Endothelial cell of umbilical vein (primary cell): ENCODE measurements around the gene TMEM151B. TPM values are rescaled to one million over a fixed set of nuclear protein-coding genes. Genes with fewer than 3 reads are reported as not detected.

ENCODE experiments used
- BruUV-seq: library from RNA; stranded (reverse); fragments of 400-500 nt; replicated peaks from 2 replicates; lab custom pipeline; 2021; lab: Mats Ljungman, UMichigan
- CTCF ChIA-PET: fragments of 300-600, 350-600 bp; sonication (Branson Sonifier 250); formaldehyde crosslinking; loops from one replicate; lab custom pipeline; 2021; ENCODE audit warnings: antibody characterized with exemption, inconsistent platforms; lab: Charles Lee
- POLR2A ChIA-PET: fragments of 300-600, 350-600 bp; sonication (Branson Sonifier 250); formaldehyde crosslinking; loops from one replicate; lab custom pipeline; 2021; ENCODE audit warnings: antibody characterized with exemption, inconsistent platforms; lab: Charles Lee
- DNase-seq: peaks from one replicate; pipeline ENCODE4 v3.0.0-alpha.2; 2011; ENCODE audit warnings: low read depth, low spot score
- FAIRE-seq: peaks from 2 replicates; lab custom pipeline; 2011; peaks lifted over from hg19 to GRCh38; lab: Jason Lieb, UNC
- H2AFZ ChIP-seq: 2 replicates; pipeline ENCODE4 v1.6.0; 2012; ENCODE audit warnings: low read depth, low read length, control low read depth, inconsistent platforms
- H3K27ac ChIP-seq: 2 replicates; pipeline ENCODE4 v1.5.1; 2011; ENCODE audit warnings: low read depth, mild to moderate bottlenecking, control low read depth, low read length, moderate library complexity; ENCODE audit not compliant: insufficient read depth
- H3K27me3 ChIP-seq, 2 experiments: 2 replicates each; pipeline versions ENCODE4 v1.6.0 to v1.6.1; 2011; ENCODE audit warnings: low read length in 2 of 2, mixed read lengths in 1 of 2; ENCODE audit not compliant: control insufficient read depth in 2 of 2, insufficient read depth in 2 of 2
- H3K36me3 ChIP-seq, 2 experiments: 2 replicates in 1 of 2; 3 replicates in 1 of 2; pipeline ENCODE4 v1.5.1; 2011; ENCODE audit warnings: low read length in 2 of 2, mild to moderate bottlenecking in 1 of 2, moderate library complexity in 1 of 2; ENCODE audit not compliant: control insufficient read depth in 2 of 2, insufficient read depth in 2 of 2; ENCODE audit errors: extremely low read depth in 1 of 2
- H3K4me1 ChIP-seq: 3 replicates; pipeline ENCODE4 v1.5.1; 2011; ENCODE audit warnings: mild to moderate bottlenecking, low read length; ENCODE audit not compliant: control insufficient read depth, insufficient read depth; ENCODE audit errors: extremely low read depth
- H3K4me2 ChIP-seq: 2 replicates; pipeline ENCODE4 v1.6.1; 2011; ENCODE audit warnings: low read length, control low read depth, mixed read lengths; ENCODE audit not compliant: insufficient read depth
- H3K4me3 ChIP-seq, 3 experiments: fragments of 200-600 bp in 1 of 3; sonication (generic), shearing (Covaris generic) in 1 of 3; replicated peaks in 1 of 3; 2 replicates each; pipeline ENCODE4 v1.5.1; 2011 to 2016; ENCODE audit warnings: control low read depth in 3 of 3, low read length in 3 of 3, mild to moderate bottlenecking in 2 of 3, inconsistent platforms in 1 of 3, low read depth in 1 of 3, moderate library complexity in 1 of 3; ENCODE audit not compliant: insufficient read depth in 1 of 3
- H3K79me2 ChIP-seq: 2 replicates; pipeline ENCODE4 v1.6.0; 2012; ENCODE audit warnings: low read length, inconsistent platforms; ENCODE audit not compliant: control insufficient read depth, insufficient read depth
- H3K9ac ChIP-seq: replicated peaks from 2 replicates; pipeline ENCODE3; 2011; ENCODE audit warnings: low read length, control low read depth; ENCODE audit not compliant: insufficient read depth; ENCODE audit errors: extremely low read depth
- H3K9me1 ChIP-seq: replicated peaks from 3 replicates; pipeline ENCODE4 v1.6.0; 2011; ENCODE audit warnings: mild to moderate bottlenecking, low read length; ENCODE audit not compliant: control insufficient read depth, insufficient read depth; ENCODE audit errors: extremely low read depth
- H3K9me3 ChIP-seq: replicated peaks from 2 replicates; pipeline ENCODE4 v1.5.1; 2012; ENCODE audit warnings: low read length, inconsistent platforms; ENCODE audit not compliant: control insufficient read depth, insufficient read depth
- H4K20me1 ChIP-seq: replicated peaks from 2 replicates; pipeline ENCODE3; 2011; ENCODE audit warnings: mild to moderate bottlenecking, low read length; ENCODE audit not compliant: control insufficient read depth, insufficient read depth; ENCODE audit errors: extremely low read depth
- EZH2 ChIP-seq: IDR thresholded peaks from 2 replicates; pipeline ENCODE4 v1.6.1; 2012; ENCODE audit warnings: borderline replicate concordance, low read depth, mild to moderate bottlenecking, moderate library complexity, low read length, inconsistent platforms; ENCODE audit not compliant: severe bottlenecking
- FOS ChIP-seq: IDR thresholded peaks from 2 replicates; pipeline ENCODE4 v1.6.1; 2011; ENCODE audit warnings: mild to moderate bottlenecking, low read length, moderate library complexity, borderline replicate concordance; ENCODE audit not compliant: insufficient read depth
- GATA2 ChIP-seq: IDR thresholded peaks from 2 replicates; pipeline ENCODE4 v1.7.0; 2011; ENCODE audit warnings: low read depth, mild to moderate bottlenecking, moderate library complexity, mixed read lengths, low read length; ENCODE audit not compliant: insufficient read length, insufficient read depth
- JUN ChIP-seq: IDR thresholded peaks from 2 replicates; pipeline ENCODE4 v1.6.1; 2011; ENCODE audit warnings: borderline replicate concordance, low read depth; ENCODE audit not compliant: insufficient read length, insufficient read depth
- MYC ChIP-seq: IDR thresholded peaks from one replicate; pipeline ENCODE4 v1.6.1; 2011; ENCODE audit warnings: mild to moderate bottlenecking, low read depth, low read length
- POLR2A ChIP-seq: IDR thresholded peaks from 2 replicates; pipeline ENCODE4 v1.6.1; 2012; ENCODE audit warnings: low read depth, mild to moderate bottlenecking, control low read depth, low read length
- POLR2AphosphoS5 ChIP-seq: IDR thresholded peaks from 2 replicates; pipeline ENCODE4 v1.6.1; 2012; ENCODE audit warnings: low read depth, mild to moderate bottlenecking, control low read depth, low read length, moderate library complexity; ENCODE audit not compliant: insufficient read depth
- dilution Hi-C: fragments of 300-500 bp; cut with MboI; formaldehyde crosslinking; loops from one replicate; pipeline ENCODE4 v1.15.0; 2019; ENCODE audit warnings: low sequenced_read_pairs; ENCODE audit not compliant: extremely low pct_ligation_motif_present
- intact Hi-C: fragments of 100-400 bp; cut with micrococcal nuclease; formaldehyde crosslinking; loops from one replicate; pipeline ENCODE4 v1.10.0; 2022
- polyA plus RNA-seq, 4 experiments: library from polyadenylated mRNA; depleted of rRNA in 3 of 4; stranded (reverse) in 3 of 4; unstranded in 1 of 4; fragments of >200 nt; gene quantifications; 2 replicates each; pipeline versions ENCODE4 v1.2.1 to v1.2.3, GENCODE V29; 2011 to 2012; ENCODE audit warnings: missing spikeins in 1 of 4
- total RNA-seq: library from RNA; stranded (reverse); gene quantifications from 2 replicates; pipeline ENCODE4 v1.2.3, GENCODE V29; 2021
- TF ChIP-seq, protein P1 (sequence below), 2 donors: IDR thresholded peaks; 1 replicate in 1 of 2; 2 replicates in 1 of 2; pipeline ENCODE4 v1.5.1; 2011; ENCODE audit warnings: low read length in 2 of 2, mild to moderate bottlenecking in 2 of 2, moderate library complexity in 2 of 2, control low read depth in 1 of 2, inconsistent platforms in 1 of 2, low read depth in 1 of 2; ENCODE audit not compliant: insufficient read depth in 1 of 2; ENCODE audit errors: extremely low read depth in 1 of 2
- TF ChIP-seq, protein P2 (sequence below): IDR thresholded peaks from 2 replicates; pipeline ENCODE4 v1.6.1; 2011; ENCODE audit not compliant: insufficient read depth, insufficient read length

Gene TMEM151B
- total and polyA plus RNA-seq, 2 donors (not counting 3 experiments of a cell fraction or from before 2014, with no cell fraction given): 0.03 to 0.07 TPM

DNA sequence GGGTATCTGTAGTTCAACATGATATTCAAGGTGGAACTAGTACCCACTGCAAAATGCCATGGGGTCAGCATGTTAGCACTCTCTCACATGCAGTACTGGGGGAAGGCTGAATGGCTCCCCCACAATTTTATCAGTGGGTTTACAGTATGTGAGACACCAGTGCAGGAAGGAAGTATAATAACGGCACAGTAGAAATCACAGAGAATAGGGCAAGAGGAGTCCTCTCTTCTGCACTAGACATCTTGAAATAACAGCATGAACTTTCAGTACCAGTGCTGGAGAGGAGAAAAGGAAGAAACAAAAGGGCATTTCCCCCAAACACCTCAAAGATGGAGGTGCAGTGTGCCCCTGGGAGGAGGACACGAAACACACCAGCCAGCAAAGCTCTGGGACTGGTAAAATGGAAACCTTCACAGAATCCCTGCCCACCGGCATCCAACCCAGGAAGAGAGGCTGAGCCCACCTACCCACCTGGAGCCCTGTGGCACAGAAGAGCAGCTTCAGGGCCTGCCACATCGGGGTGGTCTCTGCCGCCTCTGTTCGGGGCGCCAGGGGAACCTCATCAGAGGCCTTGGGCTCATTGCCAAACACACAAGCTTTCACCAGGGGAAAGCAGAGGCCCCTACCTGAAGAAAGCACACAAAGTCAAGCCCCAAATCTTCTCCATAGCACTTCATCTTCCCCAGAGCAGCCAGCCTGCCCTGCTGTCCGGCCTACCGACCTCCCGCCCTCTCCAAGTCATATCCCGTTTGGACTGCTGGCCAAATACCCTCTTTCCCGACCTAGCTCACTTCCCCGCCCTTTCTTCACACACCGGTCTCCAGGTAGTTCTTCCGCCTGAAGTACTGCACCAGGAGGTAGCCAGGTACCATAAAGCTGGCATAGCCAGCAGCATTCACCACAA is 14.1 kb upstream of the TMEM151B start:
- Histone ChIP-seq H3K36me3 (peaks cover 25 to 51% of the 10 kb centered on the region in 2 experiments), H3K27ac (peak overlapping the region; percentile 49), H3K4me1 (peaks cover 13% of the 10 kb centered on the region), H3K9me3 (no peaks in the 10 kb centered on the region), H3K9me1 (no peaks in the 10 kb centered on the region), H3K4me3 (peak overlapping the region; percentile 67 to 89 (median 74)), H3K9ac (peak overlapping the region; percentile 69), H2AFZ (no peak overlapping the region), H3K27me3 (no peaks in the 10 kb centered on the region), H3K4me2 (peak overlapping the region; percentile 63), H4K20me1 (peaks cover 2% of the 10 kb centered on the region), H3K79me2 (peaks cover 34% of the 10 kb centered on the region)
- dilution Hi-C loops (no loop called here), intact Hi-C loops (loop anchor here (1.0 to 2.0 kb wide), 2 partner anchors 9 to 35 kb away; partner anchors contain the start of gene HSP90AB1)
- ChIA-PET CTCF (interaction anchor here (0.8 to 3.3 kb wide), 20 partner anchors 10 to 159 kb away, joined by 3 to 38 read pairs (median 4); partner anchors contain the start of gene HSP90AB1), POLR2A (interaction anchor here (0.6 to 2.9 kb wide), 5 partner anchors 9 to 160 kb away, joined by 3 to 49 read pairs (median 4); partner anchors contain the start of genes HSP90AB1 and TMEM63B)
- BruUV-seq: no TSS peak
- DNase-seq (no peak), FAIRE-seq (peak; percentile 67)
- no peak for TF ChIP-seq JUN
- TF ChIP-seq POLR2AphosphoS5: peak; percentile 29
- TF ChIP-seq GATA2: no peak

DNA sequence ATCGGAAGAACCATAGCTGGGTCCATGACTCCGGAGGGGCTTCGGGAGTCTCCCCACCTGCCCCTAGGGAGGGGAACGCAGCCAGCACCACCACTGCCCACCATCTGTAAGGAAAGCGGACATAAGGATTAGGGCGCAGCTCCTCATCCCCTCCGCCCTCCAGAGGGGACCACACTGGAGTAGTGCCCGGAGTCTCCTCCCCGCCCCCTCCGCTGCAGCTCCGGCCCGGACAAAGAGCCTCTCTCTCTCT is 13.6 kb upstream of the TMEM151B start:
- Histone ChIP-seq H3K79me2 (peaks cover 31% of the 10 kb centered on the region), H3K27me3 (no peaks in the 10 kb centered on the region), H3K9me1 (no peaks in the 10 kb centered on the region), H3K9me3 (no peaks in the 10 kb centered on the region), H3K4me3 (peak overlapping the region; percentile 67 to 89 (median 74)), H3K4me2 (peak overlapping the region; percentile 63), H3K27ac (peak overlapping the region; percentile 49), H3K4me1 (peaks cover 13% of the 10 kb centered on the region), H2AFZ (no peak overlapping the region), H4K20me1 (no peaks in the 10 kb centered on the region), H3K9ac (peak overlapping the region; percentile 69), H3K36me3 (peaks cover 19 to 50% of the 10 kb centered on the region in 2 experiments)
- intact Hi-C loops (loop anchor here (1.0 to 2.0 kb wide), 3 partner anchors 9 to 84 kb away; partner anchors contain the start of gene HSP90AB1), dilution Hi-C loops (no loop called here)
- peak; percentile 8 for FAIRE-seq
- CTCF ChIA-PET: interaction anchor here (0.8 to 3.3 kb wide), 21 partner anchors 11 to 160 kb away, joined by 3 to 38 read pairs (median 4); partner anchors contain the start of gene HSP90AB1
- POLR2A ChIA-PET: interaction anchor here (0.6 to 2.9 kb wide), 5 partner anchors 10 to 160 kb away, joined by 3 to 49 read pairs (median 4); partner anchors contain the start of genes HSP90AB1 and TMEM63B
- no TSS peak for BruUV-seq
- no peak for DNase-seq
- TF ChIP-seq EZH2 (no peak), FOS (no peak), POLR2A (no peak), POLR2AphosphoS5 (no peak), MYC (no peak), JUN (no peak), GATA2 (no peak)
- TF ChIP-seq, protein P1, sequence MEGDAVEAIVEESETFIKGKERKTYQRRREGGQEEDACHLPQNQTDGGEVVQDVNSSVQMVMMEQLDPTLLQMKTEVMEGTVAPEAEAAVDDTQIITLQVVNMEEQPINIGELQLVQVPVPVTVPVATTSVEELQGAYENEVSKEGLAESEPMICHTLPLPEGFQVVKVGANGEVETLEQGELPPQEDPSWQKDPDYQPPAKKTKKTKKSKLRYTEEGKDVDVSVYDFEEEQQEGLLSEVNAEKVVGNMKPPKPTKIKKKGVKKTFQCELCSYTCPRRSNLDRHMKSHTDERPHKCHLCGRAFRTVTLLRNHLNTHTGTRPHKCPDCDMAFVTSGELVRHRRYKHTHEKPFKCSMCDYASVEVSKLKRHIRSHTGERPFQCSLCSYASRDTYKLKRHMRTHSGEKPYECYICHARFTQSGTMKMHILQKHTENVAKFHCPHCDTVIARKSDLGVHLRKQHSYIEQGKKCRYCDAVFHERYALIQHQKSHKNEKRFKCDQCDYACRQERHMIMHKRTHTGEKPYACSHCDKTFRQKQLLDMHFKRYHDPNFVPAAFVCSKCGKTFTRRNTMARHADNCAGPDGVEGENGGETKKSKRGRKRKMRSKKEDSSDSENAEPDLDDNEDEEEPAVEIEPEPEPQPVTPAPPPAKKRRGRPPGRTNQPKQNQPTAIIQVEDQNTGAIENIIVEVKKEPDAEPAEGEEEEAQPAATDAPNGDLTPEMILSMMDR (IDR thresholded peaks at IDR 0.05; ENCODE audit: extremely low read depth in 1 of 2, insufficient read depth in 1 of 2, low read depth in 1 of 2, low read length in 2 of 2): no peak
- TF ChIP-seq, protein P2, sequence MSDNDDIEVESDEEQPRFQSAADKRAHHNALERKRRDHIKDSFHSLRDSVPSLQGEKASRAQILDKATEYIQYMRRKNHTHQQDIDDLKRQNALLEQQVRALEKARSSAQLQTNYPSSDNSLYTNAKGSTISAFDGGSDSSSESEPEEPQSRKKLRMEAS: no peak
